Stimulated activated naive B cell treated with anti-CD40 and anti-IgM and Interleukin-4, amounts not matched to agents 10 μg/mL and 1 μg/mL and 100 μg/mL, for 72 hours (primary cell): ENCODE results near the gene SF3A1.

ENCODE experiments used
- ATAC-seq, 2 donors: fragments of 150-1000 bp; cut with Tn5 transposase; replicated peaks; 2 replicates each; pipeline ENCODE4 v1.10.0; 2021; ENCODE audit warnings: moderate library complexity in 1 of 2
- DNase-seq: peaks from one replicate; pipeline ENCODE4 v3.0.0; 2021
- H3K27ac Mint-ChIP-seq: one replicate; pipeline ENCODE4 v1.8.0; 2022; ENCODE audit warnings: mild to moderate bottlenecking, mixed read lengths
- H3K27me3 Mint-ChIP-seq, 2 donors: one replicate each; pipeline ENCODE4 v1.8.0; 2022; ENCODE audit warnings: mixed read lengths in 2 of 2
- H3K36me3 Mint-ChIP-seq, 2 donors: one replicate each; pipeline ENCODE4 v1.8.0; 2022; ENCODE audit warnings: mixed read lengths in 2 of 2, mild to moderate bottlenecking in 1 of 2
- H3K4me1 Mint-ChIP-seq, 2 donors: one replicate each; pipeline ENCODE4 v1.8.0; 2022; ENCODE audit warnings: mixed read lengths in 2 of 2, mild to moderate bottlenecking in 1 of 2
- H3K4me3 Mint-ChIP-seq, 2 donors: one replicate each; pipeline ENCODE4 v1.8.0; 2022; ENCODE audit warnings: mild to moderate bottlenecking in 2 of 2, mixed read lengths in 2 of 2, moderate library complexity in 1 of 2
- H3K9me3 Mint-ChIP-seq, 2 donors: one replicate each; pipeline ENCODE4 v1.8.0; 2022; ENCODE audit warnings: mixed read lengths in 2 of 2, mild to moderate bottlenecking in 1 of 2

SF3A1 gene

GRCh38 chr22:30285176-30285845 lies 71.4 kb downstream of the SF3A1 start:
- Mint-ChIP-seq H3K4me1 (peaks cover 13 to 35% of the 10 kb centered on the region in 2 donors), H3K4me3 (no peak overlapping the region), H3K27ac (peak overlapping the region; percentile 20), H3K36me3 (peaks cover 9 to 14% of the 10 kb centered on the region in 2 donors), H3K9me3 (no peaks in the 10 kb centered on the region), H3K27me3 (no peaks in the 10 kb centered on the region)
- ATAC-seq (no peak), DNase-seq (no peak)

- Mint-ChIP-seq H3K27me3 (peaks cover 2 to 3% of the 10 kb centered on the region in 2 donors), H3K36me3 (peaks cover 9 to 14% of the 10 kb centered on the region in 2 donors), H3K4me1 (peaks cover 7 to 28% of the 10 kb centered on the region in 2 donors), H3K4me3 (no peak overlapping the region), H3K9me3 (no peaks in the 10 kb centered on the region), H3K27ac (no peak overlapping the region)
- ATAC-seq (no peak), DNase-seq (no peak)
These were observed 72.0 kb downstream of the SF3A1 start for GRCh38 chr22:30284666-30285065.

- peaks cover 9 to 14% of the 10 kb centered on the region in 2 donors for H3K36me3 Mint-ChIP-seq
- H3K4me1 Mint-ChIP-seq: peaks cover 7 to 28% of the 10 kb centered on the region in 2 donors
- no peak overlapping the region for H3K27ac Mint-ChIP-seq
- ATAC-seq: no peak
- H3K4me3 Mint-ChIP-seq: no peak overlapping the region
- DNase-seq: no peak
- peaks cover 4 to 8% of the 10 kb centered on the region in 2 donors for H3K27me3 Mint-ChIP-seq
- H3K9me3 Mint-ChIP-seq: no peaks in the 10 kb centered on the region
These were observed 72.5 kb downstream of the SF3A1 start for GRCh38 chr22:30284172-30284571.

GRCh38 chr22:30283342-30283741 lies 73.4 kb downstream of the SF3A1 start:
- H3K27me3 Mint-ChIP-seq: peaks cover 11 to 16% of the 10 kb centered on the region in 2 donors
- no peak overlapping the region for H3K4me3 Mint-ChIP-seq
- no peaks in the 10 kb centered on the region for H3K9me3 Mint-ChIP-seq
- peaks cover 9 to 14% of the 10 kb centered on the region in 2 donors for H3K36me3 Mint-ChIP-seq
- DNase-seq (no peak), ATAC-seq (no peak)
- no peak overlapping the region for H3K27ac Mint-ChIP-seq
- H3K4me1 Mint-ChIP-seq: peaks cover 7 to 22% of the 10 kb centered on the region in 2 donors

GRCh38 chr22:30282616-30283046 lies 74.1 kb downstream of the SF3A1 start:
- H3K27ac Mint-ChIP-seq: no peak overlapping the region
- DNase-seq (no peak), ATAC-seq (no peak)
- H3K4me1 Mint-ChIP-seq: peaks cover 4 to 15% of the 10 kb centered on the region in 2 donors
- H3K36me3 Mint-ChIP-seq: peaks cover 9 to 14% of the 10 kb centered on the region in 2 donors
- no peak overlapping the region for H3K4me3 Mint-ChIP-seq
- no peaks in the 10 kb centered on the region for H3K9me3 Mint-ChIP-seq
- H3K27me3 Mint-ChIP-seq: peaks cover 18 to 23% of the 10 kb centered on the region in 2 donors
